ENCODE results near the gene TMPRSS11B.

DNA sequence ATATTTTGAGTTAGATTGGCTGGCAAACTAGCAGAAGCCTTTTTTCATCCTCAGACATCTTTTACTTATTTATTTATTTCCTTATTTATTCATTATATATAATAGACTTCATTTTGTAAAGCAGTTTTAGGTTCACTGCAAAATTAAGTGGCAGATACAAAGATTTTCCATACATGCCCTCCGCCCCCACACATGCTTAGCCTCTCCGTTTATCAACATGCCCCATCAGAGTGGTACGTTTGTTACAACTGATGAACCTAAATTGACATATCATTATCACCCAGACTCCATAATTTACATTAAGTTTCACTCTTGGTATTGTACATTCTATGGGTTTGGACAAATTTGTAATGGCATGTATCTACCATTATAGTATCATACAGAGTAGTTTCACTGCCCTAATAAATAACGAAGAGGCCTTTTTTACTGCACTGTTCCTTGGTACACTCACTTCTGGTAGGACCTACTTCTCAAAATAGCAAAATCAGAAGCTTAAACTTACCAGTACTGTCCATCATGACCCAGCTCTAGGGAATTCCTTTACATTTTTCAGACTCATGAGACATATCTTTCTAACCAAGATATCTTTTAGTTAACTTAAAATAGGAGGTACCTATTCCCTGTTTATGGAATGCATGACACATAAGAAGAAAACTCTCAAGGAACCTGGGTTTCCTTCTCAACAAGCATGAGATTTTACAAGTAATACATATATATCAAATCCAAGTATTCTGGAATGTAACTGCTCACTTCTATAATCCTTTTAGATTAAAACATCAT is 4.8 kb upstream of the TMPRSS11B start:
- TF ChIP-seq POLR2A (IDR thresholded peaks at IDR 0.05), result no peak
- TF ChIP-seq, protein P1, sequence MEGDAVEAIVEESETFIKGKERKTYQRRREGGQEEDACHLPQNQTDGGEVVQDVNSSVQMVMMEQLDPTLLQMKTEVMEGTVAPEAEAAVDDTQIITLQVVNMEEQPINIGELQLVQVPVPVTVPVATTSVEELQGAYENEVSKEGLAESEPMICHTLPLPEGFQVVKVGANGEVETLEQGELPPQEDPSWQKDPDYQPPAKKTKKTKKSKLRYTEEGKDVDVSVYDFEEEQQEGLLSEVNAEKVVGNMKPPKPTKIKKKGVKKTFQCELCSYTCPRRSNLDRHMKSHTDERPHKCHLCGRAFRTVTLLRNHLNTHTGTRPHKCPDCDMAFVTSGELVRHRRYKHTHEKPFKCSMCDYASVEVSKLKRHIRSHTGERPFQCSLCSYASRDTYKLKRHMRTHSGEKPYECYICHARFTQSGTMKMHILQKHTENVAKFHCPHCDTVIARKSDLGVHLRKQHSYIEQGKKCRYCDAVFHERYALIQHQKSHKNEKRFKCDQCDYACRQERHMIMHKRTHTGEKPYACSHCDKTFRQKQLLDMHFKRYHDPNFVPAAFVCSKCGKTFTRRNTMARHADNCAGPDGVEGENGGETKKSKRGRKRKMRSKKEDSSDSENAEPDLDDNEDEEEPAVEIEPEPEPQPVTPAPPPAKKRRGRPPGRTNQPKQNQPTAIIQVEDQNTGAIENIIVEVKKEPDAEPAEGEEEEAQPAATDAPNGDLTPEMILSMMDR (IDR thresholded peaks at IDR 0.05), result no peak
